NT2/D1 (cell line): Measurements from ENCODE around the gene RHOH.
A peak's percentile ranks its signal among the peaks of the same experiment; 100 is the strongest.
"Not testable (repeated sequence)": the region's sequence is repeated elsewhere in the genome, so short reads cannot be mapped to it uniquely, and the experiment has no call there.

Experiments
- DNase-seq: peaks from one replicate; pipeline ENCODE4 v3.0.0-alpha.2; 2011; ENCODE audit warnings: low read depth, low spot score
- H3K27me3 ChIP-seq: 2 replicates; pipeline ENCODE4 v1.6.0; 2011; ENCODE audit warnings: mild to moderate bottlenecking; ENCODE audit not compliant: insufficient read length, insufficient read depth
- H3K36me3 ChIP-seq: 2 replicates; pipeline ENCODE4 v1.6.1; 2011; ENCODE audit warnings: mild to moderate bottlenecking, low read length, mixed read lengths; ENCODE audit not compliant: insufficient read depth, insufficient read length
- H3K4me1 ChIP-seq: 2 replicates; pipeline ENCODE4 v1.5.1; 2011; ENCODE audit not compliant: insufficient read depth, insufficient read length
- H3K4me3 ChIP-seq: 2 replicates; pipeline ENCODE4 v1.5.1; 2011; ENCODE audit warnings: low read depth; ENCODE audit not compliant: insufficient read length
- H3K9ac ChIP-seq: 2 replicates; pipeline ENCODE4 v1.6.0; 2011; ENCODE audit warnings: low read depth; ENCODE audit not compliant: insufficient read length
- H3K9me3 ChIP-seq: 2 replicates; pipeline ENCODE4 v1.5.1; 2011; ENCODE audit warnings: mild to moderate bottlenecking, low read length; ENCODE audit not compliant: insufficient read depth
- SUZ12 ChIP-seq: IDR thresholded peaks from 2 replicates; pipeline ENCODE4 v1.6.1; 2011; ENCODE audit not compliant: insufficient read length, insufficient read depth; ENCODE audit errors: extremely low read depth
- YY1 ChIP-seq: IDR thresholded peaks from 2 replicates; pipeline ENCODE4 v1.6.1; 2011; ENCODE audit not compliant: insufficient read length, insufficient read depth
- ZNF274 ChIP-seq: IDR thresholded peaks from 2 replicates; pipeline ENCODE4 v1.6.1; 2011; ENCODE audit warnings: mild to moderate bottlenecking, low read depth, low read length

RHOH gene, protein sequence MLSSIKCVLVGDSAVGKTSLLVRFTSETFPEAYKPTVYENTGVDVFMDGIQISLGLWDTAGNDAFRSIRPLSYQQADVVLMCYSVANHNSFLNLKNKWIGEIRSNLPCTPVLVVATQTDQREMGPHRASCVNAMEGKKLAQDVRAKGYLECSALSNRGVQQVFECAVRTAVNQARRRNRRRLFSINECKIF

GRCh38 chr4:40196724-40197281 lies at the start of gene RHOH:
Gene RHOH, plus strand, starts transcription at chr4:40197031. Its CDS starts 46,356 bp downstream, at chr4:40243387.
- no peaks in the 10 kb centered on the region for H3K9me3 ChIP-seq
- H3K36me3 ChIP-seq: no peaks in the 10 kb centered on the region
- peaks cover 5% of the 10 kb centered on the region for H3K4me1 ChIP-seq
- DNase-seq: no peak
- H3K4me3 ChIP-seq: no peak within 1 kb of the TSS
- H3K27me3 ChIP-seq: no peaks in the 10 kb centered on the region
- no peak within 1 kb of the TSS for H3K9ac ChIP-seq
- TF ChIP-seq SUZ12 (no peak), ZNF274 (no peak), YY1 (no peak)

DNA sequence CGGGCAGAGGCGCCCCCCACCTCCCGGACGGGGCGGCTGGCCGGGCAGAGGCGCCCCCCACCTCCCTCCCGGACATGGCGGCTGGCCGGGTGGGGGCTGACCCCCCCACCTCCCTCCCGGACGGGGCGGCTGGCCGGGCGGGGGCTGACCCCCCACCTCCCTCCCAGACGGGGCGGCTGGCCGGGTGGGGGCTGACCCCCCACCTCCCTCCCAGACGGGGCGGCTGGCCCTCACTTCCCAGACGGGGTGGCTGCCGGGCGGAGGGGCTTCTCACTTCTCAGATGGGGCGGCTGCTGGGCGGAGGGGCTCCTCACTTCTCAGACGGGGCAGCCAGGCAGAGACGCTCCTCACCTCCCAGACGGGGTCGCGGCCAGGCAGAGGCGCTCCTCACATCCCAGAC lies 49.3 kb upstream of the RHOH start:
- not testable (repeated sequence) for H3K4me3 ChIP-seq, H3K27me3 ChIP-seq, H3K9ac ChIP-seq, DNase-seq, H3K4me1 ChIP-seq
- peaks cover 29% of the 10 kb centered on the region for H3K36me3 ChIP-seq
- H3K9me3 ChIP-seq: peaks cover 19% of the 10 kb centered on the region

DNA sequence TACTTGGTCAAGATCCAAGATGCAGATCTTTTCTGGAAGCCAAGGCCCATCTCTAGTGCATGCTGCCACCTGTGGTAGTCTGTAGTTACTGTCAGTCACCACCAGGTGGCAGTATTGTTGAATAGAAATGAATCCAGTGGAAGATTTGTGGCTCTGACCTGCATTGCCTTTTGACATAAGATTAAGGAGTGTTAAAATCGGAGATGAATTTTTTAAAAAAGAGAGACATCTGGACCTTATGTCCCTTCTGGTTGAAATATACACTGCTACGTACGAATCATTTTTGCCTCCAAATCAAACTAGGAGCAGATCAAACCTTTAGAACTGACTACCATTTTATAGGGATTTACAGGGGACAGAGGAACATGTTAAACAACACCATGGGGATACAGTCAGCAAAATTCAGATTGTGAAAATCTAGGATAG lies 46.9 kb upstream of the RHOH start:
- H3K27me3 ChIP-seq: no peaks in the 10 kb centered on the region
- H3K9ac ChIP-seq: no peak overlapping the region
- TF ChIP-seq ZNF274 (no peak), YY1 (no peak), SUZ12 (no peak)
- H3K4me3 ChIP-seq: no peak overlapping the region
- DNase-seq: peak; percentile 39
- H3K36me3 ChIP-seq: peaks cover 12% of the 10 kb centered on the region
- peaks cover 19% of the 10 kb centered on the region for H3K9me3 ChIP-seq
- no peaks in the 10 kb centered on the region for H3K4me1 ChIP-seq

GRCh38 chr4:40150932-40151331 lies 45.9 kb upstream of the RHOH start:
- no peaks in the 10 kb centered on the region for H3K27me3 ChIP-seq
- no peak overlapping the region for H3K4me3 ChIP-seq
- H3K9me3 ChIP-seq: peaks cover 19% of the 10 kb centered on the region
- TF ChIP-seq YY1: no peak
- TF ChIP-seq SUZ12: no peak
- TF ChIP-seq ZNF274: no peak
- DNase-seq: no peak
- H3K9ac ChIP-seq: no peak overlapping the region
- no peaks in the 10 kb centered on the region for H3K4me1 ChIP-seq
- H3K36me3 ChIP-seq: peaks cover 4% of the 10 kb centered on the region

DNA sequence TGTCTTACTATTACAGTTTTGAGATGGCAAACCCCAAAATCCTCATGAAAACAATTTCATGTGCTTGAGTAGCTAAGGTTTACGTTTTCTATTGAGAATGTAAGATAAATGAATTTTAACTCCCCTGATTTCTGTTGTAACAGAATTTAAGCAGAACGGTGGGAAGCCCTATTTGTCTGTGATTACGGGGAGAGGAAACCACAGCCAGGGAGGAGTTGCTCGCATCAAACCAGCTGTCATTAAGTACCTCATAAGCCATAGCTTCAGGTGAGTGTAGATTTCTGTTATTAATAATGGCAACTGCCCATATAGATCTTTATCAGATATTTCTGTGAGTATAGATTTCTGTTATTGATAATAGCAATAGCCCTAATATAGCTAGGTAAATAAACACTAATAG lies 44.2 kb upstream of the RHOH start:
- no peak for DNase-seq
- H3K9ac ChIP-seq: no peak overlapping the region
- TF ChIP-seq SUZ12 (no peak), YY1 (no peak), ZNF274 (no peak)
- no peaks in the 10 kb centered on the region for H3K4me1 ChIP-seq
- H3K9me3 ChIP-seq: peaks cover 13% of the 10 kb centered on the region
- no peaks in the 10 kb centered on the region for H3K27me3 ChIP-seq
- H3K36me3 ChIP-seq: peaks cover 4% of the 10 kb centered on the region
- no peak overlapping the region for H3K4me3 ChIP-seq

GRCh38 chr4:40157436-40157835 lies 39.4 kb upstream of the RHOH start:
- no peaks in the 10 kb centered on the region for H3K4me1 ChIP-seq
- no peak for DNase-seq
- TF ChIP-seq YY1 (no peak), ZNF274 (no peak), SUZ12 (no peak)

GRCh38 chr4:40160258-40160657 lies 36.6 kb upstream of the RHOH start:
- no peaks in the 10 kb centered on the region for H3K27me3 ChIP-seq
- H3K4me1 ChIP-seq: no peaks in the 10 kb centered on the region
- TF ChIP-seq YY1 (no peak), SUZ12 (no peak), ZNF274 (no peak)
- H3K9me3 ChIP-seq: no peaks in the 10 kb centered on the region
- H3K36me3 ChIP-seq: no peaks in the 10 kb centered on the region
- no peak for DNase-seq
- no peak overlapping the region for H3K4me3 ChIP-seq
- no peak overlapping the region for H3K9ac ChIP-seq

More at GRCh38 chr4:40157436-40157835, 39.4 kb upstream of the RHOH start:
- no peaks in the 10 kb centered on the region for H3K9me3 ChIP-seq
- no peak overlapping the region for H3K4me3 ChIP-seq
- no peak overlapping the region for H3K9ac ChIP-seq
- H3K36me3 ChIP-seq: peaks cover 4% of the 10 kb centered on the region
- no peaks in the 10 kb centered on the region for H3K27me3 ChIP-seq

DNA sequence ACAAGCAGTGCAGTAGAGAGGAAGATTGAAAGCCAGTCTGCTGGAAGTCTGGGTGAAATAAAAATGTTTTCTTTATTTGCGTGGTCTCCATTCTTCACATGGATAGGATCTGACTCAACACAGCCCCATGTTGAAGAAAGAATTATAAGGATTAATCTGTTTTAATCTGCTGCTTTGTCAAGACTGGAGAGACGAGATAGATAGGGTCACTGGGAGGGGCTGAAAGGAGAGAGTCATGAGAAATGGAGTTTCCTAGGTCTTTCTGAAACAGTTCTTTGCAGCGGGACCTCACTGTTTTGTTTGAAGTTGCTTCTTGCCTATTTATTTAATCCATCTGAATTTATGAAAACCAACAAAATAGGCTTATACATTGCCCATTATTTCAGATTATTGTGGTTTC lies 32.4 kb upstream of the RHOH start:
- TF ChIP-seq ZNF274: no peak
- TF ChIP-seq SUZ12: no peak
- TF ChIP-seq YY1: no peak
- H3K9ac ChIP-seq: no peak overlapping the region
- no peaks in the 10 kb centered on the region for H3K27me3 ChIP-seq
- H3K36me3 ChIP-seq: no peaks in the 10 kb centered on the region
- no peaks in the 10 kb centered on the region for H3K9me3 ChIP-seq
- no peaks in the 10 kb centered on the region for H3K4me1 ChIP-seq
- H3K4me3 ChIP-seq: no peak overlapping the region
- DNase-seq: no peak
